ENCODE results near the gene GPC5.

GPC5 gene

GRCh38 chr13:91773591-91774227 is 375.3 kb downstream of the GPC5 start:
- no peak for TF ChIP-seq USF1 (IDR thresholded peaks at IDR 0.05)
- TF ChIP-seq EGR1 (IDR thresholded peaks at IDR 0.05), result no peak
- TF ChIP-seq REST (IDR thresholded peaks at IDR 0.05; ENCODE audit: low read depth), result no peak

- TF ChIP-seq TCF12 (IDR thresholded peaks at IDR 0.05; ENCODE audit: low read depth) (no peak), MAX (IDR thresholded peaks at IDR 0.05) (no peak), REST (IDR thresholded peaks at IDR 0.05; ENCODE audit: low read depth) (no peak), TAF1 (IDR thresholded peaks at IDR 0.05; ENCODE audit: low read depth) (no peak)
These were observed 376.0 kb downstream of the GPC5 start for GRCh38 chr13:91774397-91774796.

GRCh38 chr13:91776611-91777193 is 378.3 kb downstream of the GPC5 start:
- no peak for TF ChIP-seq MAX (IDR thresholded peaks at IDR 0.05)
- no peak for TF ChIP-seq NFIC (IDR thresholded peaks at IDR 0.05)
- no peak for TF ChIP-seq TAF1 (IDR thresholded peaks at IDR 0.05; ENCODE audit: low read depth)
- no peak for TF ChIP-seq CREB1 (IDR thresholded peaks at IDR 0.05; ENCODE audit: low read depth)
- TF ChIP-seq CEBPB (IDR thresholded peaks at IDR 0.05), result no peak
- TF ChIP-seq RAD21 (IDR thresholded peaks at IDR 0.05; ENCODE audit: low read depth), result no peak
- TF ChIP-seq REST (IDR thresholded peaks at IDR 0.05; ENCODE audit: low read depth), result no peak
- TF ChIP-seq ZBTB7A (IDR thresholded peaks at IDR 0.05; ENCODE audit: low read depth), result no peak
- TF ChIP-seq YY1 (IDR thresholded peaks at IDR 0.05; ENCODE audit: low read depth), result no peak
- no peak for TF ChIP-seq EP300 (IDR thresholded peaks at IDR 0.05; ENCODE audit: borderline replicate concordance)

GRCh38 chr13:91778123-91778522 is 379.7 kb downstream of the GPC5 start:
- TF ChIP-seq NFIC (IDR thresholded peaks at IDR 0.05) (no peak), USF1 (IDR thresholded peaks at IDR 0.05) (no peak), CEBPB (IDR thresholded peaks at IDR 0.05) (no peak), TEAD4 (IDR thresholded peaks at IDR 0.05) (no peak), EP300 (IDR thresholded peaks at IDR 0.05; ENCODE audit: borderline replicate concordance) (no peak), YY1 (IDR thresholded peaks at IDR 0.05; ENCODE audit: low read depth) (no peak), TCF12 (IDR thresholded peaks at IDR 0.05; ENCODE audit: low read depth) (no peak), REST (IDR thresholded peaks at IDR 0.05; ENCODE audit: low read depth) (no peak), FOXM1 (IDR thresholded peaks at IDR 0.05; ENCODE audit: borderline replicate concordance, low read depth) (no peak), EGR1 (IDR thresholded peaks at IDR 0.05) (no peak), TAF1 (IDR thresholded peaks at IDR 0.05; ENCODE audit: low read depth) (no peak)
